Stomach (tissue), 4 donors: Measurements from ENCODE around the gene DNAAF3.

Source experiments
- CTCF ChIP-seq, 7 experiments: fragments of 450-650 bp in 4 of 7; fragments of 200-600 bp in 3 of 7; sonication (generic) in 3 of 7; IDR thresholded peaks; one replicate each; pipeline ENCODE4 v1.5.1; 2016 to 2019; ENCODE audit warnings: antibody characterized with exemption in 7 of 7, control low read depth in 2 of 7, mild to moderate bottlenecking in 1 of 7
- POLR2A ChIP-seq, 4 donors: fragments of 450-650 bp; IDR thresholded peaks; one replicate each; pipeline ENCODE4 v1.6.1; 2016; ENCODE audit warnings: antibody characterized with exemption in 4 of 4, control low read depth in 2 of 4, mild to moderate bottlenecking in 1 of 4, moderate library complexity in 1 of 4

GRCh38 chr19:55197528-55197927 is 31.1 kb upstream of the DNAAF3 start:
- TF ChIP-seq CTCF (IDR thresholded peaks at IDR 0.05), result no peak
- no peak for TF ChIP-seq POLR2A (IDR thresholded peaks at IDR 0.05)
